Stimulated activated naive CD4-positive, alpha-beta T cell (primary cell): ENCODE measurements around the gene SRBD1.

ENCODE experiments used
- DNase-seq, 6 experiments: peaks; one replicate each; lab custom pipeline; 2025; lab: John Stamatoyannopoulos, UW

The SRBD1 gene

GRCh38 chr2:45373534-45373933 lies 237.5 kb downstream of the SRBD1 start:
- no peak for DNase-seq

DNA sequence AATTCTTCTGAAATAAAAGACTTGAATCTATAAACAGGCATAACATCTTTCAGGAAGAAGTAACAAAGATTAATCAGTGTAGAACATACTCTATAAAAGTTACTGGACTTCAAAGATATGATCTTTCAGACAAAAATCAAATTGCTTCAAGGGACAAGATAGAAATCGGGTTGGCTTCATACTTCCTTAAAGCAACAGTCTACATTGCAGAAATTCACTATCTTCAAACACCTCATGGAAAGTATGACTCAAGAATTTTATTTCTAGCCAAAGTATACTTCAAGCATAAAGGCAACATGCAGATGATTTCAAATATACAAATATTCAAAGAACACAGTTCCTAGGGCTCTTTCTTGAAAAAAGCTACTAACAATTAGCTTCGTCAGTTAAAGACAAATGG lies 240.7 kb downstream of the SRBD1 start:
- DNase-seq = no peak

- no peak for DNase-seq
Measured at GRCh38 chr2:45368792-45369191, 242.3 kb downstream of the SRBD1 start.

GRCh38 chr2:45361666-45362065 lies 249.4 kb downstream of the SRBD1 start:
- no peak for DNase-seq

GRCh38 chr2:45354776-45355175 lies 256.3 kb downstream of the SRBD1 start:
- no peak for DNase-seq

DNA sequence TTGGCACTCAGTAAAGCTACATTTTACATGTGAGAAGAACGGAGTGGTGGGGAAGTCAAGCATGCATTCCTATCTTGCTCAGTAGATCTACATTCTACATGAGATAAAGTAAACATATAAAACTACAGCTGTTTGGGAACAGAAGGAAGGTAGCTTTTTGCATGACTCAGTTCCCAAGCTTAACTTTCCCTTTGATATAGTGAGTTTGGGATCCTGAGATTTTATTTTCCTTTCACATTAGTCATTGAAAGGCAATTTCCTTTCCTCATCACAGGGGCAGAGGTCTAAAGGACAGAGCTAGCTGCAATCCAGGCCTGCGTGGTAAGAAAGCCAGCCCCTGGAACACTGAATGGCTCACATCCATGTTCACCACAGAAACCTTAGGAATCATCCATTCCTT lies 257.2 kb downstream of the SRBD1 start:
- no peak for DNase-seq

- no peak for DNase-seq
Measured at GRCh38 chr2:45352506-45352905, 258.6 kb downstream of the SRBD1 start.

- DNase-seq = no peak
Measured at GRCh38 chr2:45345331-45346234, 265.5 kb downstream of the SRBD1 start.

DNA sequence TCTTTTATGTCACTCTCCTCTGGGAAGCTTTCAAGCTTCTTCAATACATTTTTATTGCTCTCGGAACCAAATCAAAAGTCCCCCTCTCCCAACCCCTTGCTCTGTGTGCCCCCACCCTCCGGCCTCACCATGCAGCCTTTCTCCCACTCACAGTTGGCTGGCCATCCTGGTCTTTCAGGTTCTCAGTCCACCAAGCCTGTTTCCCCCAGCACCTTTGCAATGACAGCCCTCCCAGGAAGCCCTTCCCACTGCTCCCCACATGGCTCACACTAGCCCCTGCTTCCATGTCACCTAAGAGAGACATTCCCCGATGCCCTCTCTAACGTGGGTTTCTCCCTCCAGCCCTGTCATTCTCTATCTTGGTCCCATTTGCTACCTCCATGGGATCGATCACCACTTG lies 266.6 kb downstream of the SRBD1 start:
- DNase-seq = no peak

- DNase-seq = no peak
Measured at GRCh38 chr2:45344071-45344470, 267.0 kb downstream of the SRBD1 start.

DNA sequence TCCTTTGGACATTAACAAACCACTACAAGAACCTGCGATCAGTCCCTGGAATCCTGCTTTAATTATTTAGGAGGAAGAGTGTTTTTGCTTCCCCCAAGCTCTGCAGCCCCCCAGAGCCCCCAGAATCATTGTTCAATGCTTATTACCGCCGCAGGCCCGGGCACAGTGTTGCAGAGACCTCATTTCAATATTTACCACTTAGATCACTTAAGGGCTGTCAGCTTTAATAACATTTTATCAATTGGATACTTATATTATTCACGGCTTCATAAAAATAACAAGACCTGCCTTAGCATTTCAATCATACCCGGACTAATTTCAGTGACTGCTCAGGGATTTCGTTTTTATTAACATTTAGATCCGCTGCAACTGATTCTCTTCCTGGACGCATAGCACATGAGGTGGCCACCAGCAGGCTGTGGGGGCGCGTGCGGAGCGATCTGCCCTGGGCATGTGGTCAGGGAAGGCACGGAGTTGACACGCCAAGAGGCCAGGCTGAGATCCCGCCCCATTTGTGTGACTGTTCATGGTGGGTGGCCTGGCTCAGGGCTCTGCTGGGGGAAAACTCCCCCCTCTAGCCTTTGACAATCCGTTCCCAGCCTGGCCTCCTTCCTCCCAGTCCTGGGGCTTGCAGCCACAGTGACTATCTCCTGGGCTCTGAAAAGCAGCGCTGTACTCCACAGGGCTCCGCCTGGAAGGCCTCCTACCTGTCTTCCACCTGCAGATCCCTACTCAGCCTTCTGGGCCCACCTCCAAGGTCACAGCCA lies 267.6 kb downstream of the SRBD1 start:
- no peak for DNase-seq

GRCh38 chr2:45340318-45340717 lies 270.7 kb downstream of the SRBD1 start:
- DNase-seq = no peak

- no peak for DNase-seq
Measured at GRCh38 chr2:45339253-45339652, 271.8 kb downstream of the SRBD1 start.
